Nephron (organoid): ENCODE results near the gene YY1.
A peak's percentile ranks its signal among the peaks of the same experiment; 100 is the strongest.

Source experiments
- H3K27ac Mint-ChIP-seq, 3 experiments: 2 replicates each; pipeline ENCODE4 v1.8.0; 2020; ENCODE audit warnings: mixed read lengths in 3 of 3, mild to moderate bottlenecking in 2 of 3, moderate library complexity in 1 of 3
- H3K27me3 Mint-ChIP-seq: 2 replicates; pipeline ENCODE4 v1.8.0; 2021; ENCODE audit warnings: low read depth, mild to moderate bottlenecking, moderate library complexity, mixed read lengths
- H3K36me3 Mint-ChIP-seq: 2 replicates; pipeline ENCODE4 v1.8.0; 2020; ENCODE audit warnings: low read depth, mixed read lengths
- H3K4me1 Mint-ChIP-seq: 2 replicates; pipeline ENCODE4 v1.8.0; 2020; ENCODE audit warnings: mixed read lengths
- H3K4me3 Mint-ChIP-seq, 3 experiments: 2 replicates each; pipeline ENCODE4 v1.8.0; 2020; ENCODE audit warnings: mild to moderate bottlenecking in 3 of 3, mixed read lengths in 3 of 3, moderate library complexity in 2 of 3
- H3K9me3 Mint-ChIP-seq: 2 replicates; pipeline ENCODE4 v1.8.0; 2020; ENCODE audit warnings: mixed read lengths
- CTCF ChIP-seq, 3 experiments: fragments of 200-600 bp; sonication (generic); IDR thresholded peaks; one replicate each; pipeline ENCODE4 v1.5.0; 2021; ENCODE audit warnings: antibody characterized with exemption in 3 of 3; ENCODE audit not compliant: unreplicated experiment in 3 of 3

Gene YY1

GRCh38 chr14:100237735-100238418, 1.1 kb upstream of the YY1 start:
- no peak for TF ChIP-seq CTCF (IDR thresholded peaks at IDR 0.05; ENCODE audit: unreplicated experiment in 3 of 3)
- Mint-ChIP-seq H3K9me3 (no peaks in the 10 kb centered on the region), H3K4me3 (peak overlapping the region; percentile 91 to 97 (median 92)), H3K36me3 (peaks cover 20% of the 10 kb centered on the region), H3K27me3 (no peaks in the 10 kb centered on the region), H3K4me1 (peaks cover 31% of the 10 kb centered on the region), H3K27ac (peak overlapping the region; percentile 94 to 97 (median 94))

GRCh38 chr14:100239211-100239839, 381 bp downstream of the YY1 start:
- Mint-ChIP-seq H3K4me3 (peak overlapping the region; percentile 87 to 92 (median 88)), H3K4me1 (peaks cover 36% of the 10 kb centered on the region), H3K27me3 (no peaks in the 10 kb centered on the region), H3K9me3 (no peaks in the 10 kb centered on the region), H3K36me3 (peaks cover 20% of the 10 kb centered on the region), H3K27ac (peak overlapping the region; percentile 81 to 99 (median 97))
- TF ChIP-seq CTCF (IDR thresholded peaks at IDR 0.05; ENCODE audit: unreplicated experiment in 3 of 3): no peak

GRCh38 chr14:100239840-100240667, 1.1 kb downstream of the YY1 start:
- peak; percentile 66 to 71 (median 70) for TF ChIP-seq CTCF (IDR thresholded peaks at IDR 0.05; ENCODE audit: unreplicated experiment in 3 of 3)
- Mint-ChIP-seq H3K27ac (peak overlapping the region; percentile 95 to 99 (median 97)), H3K4me3 (peak overlapping the region; percentile 92 to 95 (median 93)), H3K4me1 (peaks cover 37% of the 10 kb centered on the region), H3K36me3 (peaks cover 21% of the 10 kb centered on the region), H3K9me3 (no peaks in the 10 kb centered on the region), H3K27me3 (no peaks in the 10 kb centered on the region)

- TF ChIP-seq CTCF (IDR thresholded peaks at IDR 0.05; ENCODE audit: unreplicated experiment in 3 of 3): peak in 2 of 3 experiments; percentile 3 to 7
- Mint-ChIP-seq H3K9me3 (no peaks in the 10 kb centered on the region), H3K36me3 (peaks cover 23% of the 10 kb centered on the region), H3K27me3 (no peaks in the 10 kb centered on the region), H3K4me1 (peaks cover 42% of the 10 kb centered on the region), H3K4me3 (peak overlapping the region; percentile 92 to 95 (median 93)), H3K27ac (peak overlapping the region; percentile 90 to 97 (median 95))
These were observed 1.7 kb downstream of the YY1 start for GRCh38 chr14:100240668-100241032.

- peak overlapping the region; percentile 92 to 95 (median 93) for H3K4me3 Mint-ChIP-seq
- no peaks in the 10 kb centered on the region for H3K27me3 Mint-ChIP-seq
- H3K4me1 Mint-ChIP-seq: peaks cover 48% of the 10 kb centered on the region
- no peaks in the 10 kb centered on the region for H3K9me3 Mint-ChIP-seq
- H3K36me3 Mint-ChIP-seq: peaks cover 23% of the 10 kb centered on the region
- peak overlapping the region; percentile 90 to 97 (median 95) for H3K27ac Mint-ChIP-seq
- TF ChIP-seq CTCF (IDR thresholded peaks at IDR 0.05; ENCODE audit: unreplicated experiment in 3 of 3): no peak
These were observed 2.3 kb downstream of the YY1 start for GRCh38 chr14:100241279-100241678.
